Stimulated activated CD8-positive, alpha-beta memory T cell treated with anti-CD3 and anti-CD28 coated beads, Interleukin-2, amount 100 ng/mL, for 1 hour (primary cell): ENCODE measurements around the gene HELZ.
"Not testable (repeated sequence)": the region's sequence is repeated elsewhere in the genome, so short reads cannot be mapped to it uniquely, and the experiment has no call there.

Experiments
- DNase-seq, 2 donors: peaks; one replicate each; pipeline ENCODE4 v3.0.0-alpha.2; 2020; ENCODE audit warnings: low read depth in 2 of 2

Gene HELZ

GRCh38 chr17:67139784-67140665 is 105.0 kb downstream of the HELZ start:
- DNase-seq: no peak

- no peak for DNase-seq
Measured at GRCh38 chr17:67139289-67139688, 105.7 kb downstream of the HELZ start.

GRCh38 chr17:67138392-67138791 is 106.6 kb downstream of the HELZ start:
- DNase-seq: no peak

- no peak for DNase-seq
Measured at GRCh38 chr17:67137860-67138259, 107.1 kb downstream of the HELZ start.

GRCh38 chr17:67137026-67137370 is 108.0 kb downstream of the HELZ start:
- no peak for DNase-seq

GRCh38 chr17:67136191-67137025 is 108.6 kb downstream of the HELZ start:
- DNase-seq: no peak

- DNase-seq: no peak
Measured at GRCh38 chr17:67133161-67133560, 111.8 kb downstream of the HELZ start.

GRCh38 chr17:67132366-67132765 is 112.6 kb downstream of the HELZ start:
- no peak for DNase-seq

- no peak for DNase-seq
Measured at GRCh38 chr17:67130768-67131167, 114.2 kb downstream of the HELZ start.

GRCh38 chr17:67129283-67129682 is 115.7 kb downstream of the HELZ start:
- no peak for DNase-seq

- no peak for DNase-seq
Measured at GRCh38 chr17:67128700-67129099, 116.3 kb downstream of the HELZ start.

- DNase-seq: no peak
Measured at GRCh38 chr17:67127925-67128324, 117.1 kb downstream of the HELZ start.

GRCh38 chr17:67126983-67127382 is 118.0 kb downstream of the HELZ start:
- no peak for DNase-seq

- DNase-seq: not testable (repeated sequence)
Measured at GRCh38 chr17:67126543-67126942, 118.5 kb downstream of the HELZ start.

GRCh38 chr17:67125924-67126323 is 119.1 kb downstream of the HELZ start:
- no peak for DNase-seq

- DNase-seq: no peak
Measured at GRCh38 chr17:67125417-67125816, 119.6 kb downstream of the HELZ start.

- DNase-seq: no peak
Measured at GRCh38 chr17:67124450-67125148, 120.4 kb downstream of the HELZ start.

- DNase-seq: no peak
Measured at GRCh38 chr17:67123699-67124098, 121.3 kb downstream of the HELZ start.

GRCh38 chr17:67121316-67121891 is 123.6 kb downstream of the HELZ start:
- DNase-seq: no peak

GRCh38 chr17:67119102-67119501 is 125.9 kb downstream of the HELZ start:
- no peak for DNase-seq

- DNase-seq: no peak
Measured at GRCh38 chr17:67116045-67116575, 128.9 kb downstream of the HELZ start.

- no peak for DNase-seq
Measured at GRCh38 chr17:67115401-67115800, 129.6 kb downstream of the HELZ start.
